Stimulated activated naive CD8-positive, alpha-beta T cell treated with anti-CD3 and anti-CD28 coated beads, Interleukin-15, amount 100 ng/mL, for 72 hours (primary cell): ENCODE data around the gene GADL1.
A peak's percentile ranks its signal among the peaks of the same experiment; 100 is the strongest.

ENCODE experiments used
- ATAC-seq: fragments of 150-1000 bp; cut with Tn5 transposase; 2 replicates; pipeline ENCODE4 v1.10.0; 2021; ENCODE audit warnings: mild to moderate bottlenecking, moderate library complexity
- DNase-seq, 2 donors: peaks; one replicate each; pipeline ENCODE4 v3.0.0; 2021 to 2022
- H3K27ac Mint-ChIP-seq, 2 donors: one replicate each; pipeline ENCODE4 v1.8.0; 2022; ENCODE audit warnings: mild to moderate bottlenecking in 2 of 2, mixed read lengths in 2 of 2, moderate library complexity in 2 of 2
- H3K27me3 Mint-ChIP-seq: one replicate; pipeline ENCODE4 v1.8.0; 2022; ENCODE audit warnings: mixed read lengths
- H3K4me1 Mint-ChIP-seq: one replicate; pipeline ENCODE4 v1.8.0; 2022; ENCODE audit warnings: mild to moderate bottlenecking, mixed read lengths
- H3K4me3 Mint-ChIP-seq, 2 donors: one replicate each; pipeline ENCODE4 v1.8.0; 2022; ENCODE audit warnings: mild to moderate bottlenecking in 2 of 2, mixed read lengths in 2 of 2, moderate library complexity in 1 of 2
- H3K9me3 Mint-ChIP-seq, 2 donors: one replicate each; pipeline ENCODE4 v1.8.0; 2022; ENCODE audit warnings: mixed read lengths in 2 of 2

The GADL1 gene, protein sequence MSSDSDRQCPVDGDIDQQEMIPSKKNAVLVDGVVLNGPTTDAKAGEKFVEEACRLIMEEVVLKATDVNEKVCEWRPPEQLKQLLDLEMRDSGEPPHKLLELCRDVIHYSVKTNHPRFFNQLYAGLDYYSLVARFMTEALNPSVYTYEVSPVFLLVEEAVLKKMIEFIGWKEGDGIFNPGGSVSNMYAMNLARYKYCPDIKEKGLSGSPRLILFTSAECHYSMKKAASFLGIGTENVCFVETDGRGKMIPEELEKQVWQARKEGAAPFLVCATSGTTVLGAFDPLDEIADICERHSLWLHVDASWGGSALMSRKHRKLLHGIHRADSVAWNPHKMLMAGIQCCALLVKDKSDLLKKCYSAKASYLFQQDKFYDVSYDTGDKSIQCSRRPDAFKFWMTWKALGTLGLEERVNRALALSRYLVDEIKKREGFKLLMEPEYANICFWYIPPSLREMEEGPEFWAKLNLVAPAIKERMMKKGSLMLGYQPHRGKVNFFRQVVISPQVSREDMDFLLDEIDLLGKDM

DNA sequence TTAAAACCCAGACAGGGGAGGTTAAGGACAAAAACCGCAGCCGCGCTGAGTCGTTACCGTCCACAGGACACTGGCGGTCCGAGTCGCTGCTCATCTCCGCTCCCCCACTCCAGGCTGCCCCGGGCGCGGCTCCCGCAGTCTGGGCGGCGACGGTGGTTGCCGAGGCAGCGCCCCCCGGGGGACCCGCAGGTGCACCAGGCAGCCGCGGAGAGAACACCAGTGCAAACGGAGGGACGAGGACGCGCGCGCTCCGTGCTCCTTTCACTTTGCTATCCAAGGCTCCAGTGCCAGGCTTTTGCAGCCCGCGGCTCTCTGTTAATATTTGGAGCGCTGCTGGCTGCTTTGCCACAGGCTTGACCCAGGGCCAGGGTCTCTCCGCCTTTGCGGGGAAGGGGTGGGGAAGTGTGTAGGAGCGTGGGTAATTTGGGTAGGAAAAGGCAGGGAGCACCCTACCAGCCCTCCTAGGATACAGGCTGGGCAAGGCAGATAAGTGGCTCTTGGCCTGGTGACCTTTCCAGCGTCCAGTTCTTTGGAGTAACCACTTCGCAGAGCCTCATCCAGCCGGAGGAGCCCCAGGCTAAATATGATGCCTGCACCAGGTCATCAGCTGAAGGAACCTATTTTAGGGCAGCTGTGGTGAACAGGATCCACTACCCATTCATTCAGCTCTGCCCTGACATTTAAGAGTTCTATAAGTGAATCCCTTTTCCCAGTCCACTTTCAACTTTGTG is at the start of gene GADL1:
GADL1 (minus strand) TSS at position 141 of the 731 bp plus-strand sequence; CDS start at position 94, 47 bp downstream.
- Mint-ChIP-seq H3K27ac (no peak within 1 kb of the TSS), H3K9me3 (no peaks in the 10 kb centered on the region), H3K4me1 (peaks cover 13% of the 10 kb centered on the region), H3K4me3 (peak within 1 kb of the TSS; percentile 68 to 75), H3K27me3 (peaks cover 42% of the 10 kb centered on the region)
- DNase-seq: peak; percentile 19 to 20
- peak; percentile 72 for ATAC-seq

DNA sequence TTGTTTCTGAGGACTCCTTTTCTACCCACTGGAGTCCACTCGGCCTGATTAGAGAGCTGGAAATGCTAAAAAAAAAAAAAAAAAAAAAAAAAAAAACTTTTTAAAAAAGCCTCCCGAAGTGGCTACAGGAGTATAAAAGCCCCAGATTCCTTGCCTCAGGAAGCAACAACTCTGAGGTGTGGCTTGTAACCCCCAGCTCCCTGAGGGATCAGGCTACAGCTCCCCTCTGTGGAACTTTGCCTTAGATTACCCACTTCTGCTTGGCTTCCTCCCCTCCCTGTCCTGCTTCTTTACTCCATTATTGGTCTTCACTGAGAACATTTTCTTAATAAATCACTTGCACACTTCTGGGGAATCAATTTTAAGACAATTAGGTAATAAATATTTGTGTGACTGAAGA is 49.7 kb upstream of the GADL1 start:
- Mint-ChIP-seq H3K4me3 (no peak overlapping the region), H3K4me1 (peaks cover 14% of the 10 kb centered on the region), H3K27me3 (no peaks in the 10 kb centered on the region), H3K27ac (no peak overlapping the region), H3K9me3 (peaks cover 0 to 16% of the 10 kb centered on the region in 2 donors)
- no peak for DNase-seq
- ATAC-seq: no peak

DNA sequence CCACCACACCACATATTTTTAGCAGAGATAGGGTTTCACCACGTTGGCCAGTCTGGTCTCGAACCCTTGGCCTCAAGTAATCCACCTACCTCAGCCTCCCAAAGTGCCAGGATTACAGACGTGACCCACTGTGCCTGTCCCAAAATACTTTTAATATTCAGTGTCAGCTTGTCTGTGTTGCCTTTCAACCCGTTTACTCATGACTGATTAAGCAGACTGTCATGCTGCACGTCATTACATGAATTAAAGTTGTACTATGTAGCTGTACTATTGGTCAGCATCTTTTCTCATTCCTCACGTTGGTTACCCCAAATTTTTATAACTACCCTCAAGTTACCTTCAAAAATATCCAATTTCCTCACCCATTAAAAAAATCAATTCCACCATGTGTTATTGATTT is 48.7 kb upstream of the GADL1 start:
- Mint-ChIP-seq H3K27ac (no peak overlapping the region), H3K9me3 (peaks cover 6 to 23% of the 10 kb centered on the region in 2 donors), H3K4me3 (no peak overlapping the region), H3K27me3 (no peaks in the 10 kb centered on the region), H3K4me1 (peaks cover 14% of the 10 kb centered on the region)
- DNase-seq (no peak), ATAC-seq (no peak)

DNA sequence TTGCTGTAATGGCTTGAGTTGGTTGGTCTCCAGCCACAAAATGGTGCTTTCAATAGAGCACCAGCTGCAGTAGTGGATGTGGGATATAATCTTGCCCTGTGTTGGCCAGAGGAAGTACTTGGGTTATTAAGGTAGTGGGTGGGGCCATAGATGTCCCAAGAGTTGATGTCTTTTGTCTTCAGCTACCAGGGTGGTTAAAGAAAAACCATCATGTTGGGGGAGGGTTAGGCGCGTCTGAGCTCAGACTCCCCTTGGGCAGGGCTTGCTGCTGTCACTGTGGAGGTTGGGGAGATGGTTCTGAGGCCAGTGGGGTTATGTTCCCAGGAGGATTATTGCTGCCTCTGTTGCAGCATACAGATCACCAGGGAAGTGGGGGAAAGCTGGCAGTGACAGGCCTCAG is 46.9 kb upstream of the GADL1 start:
- no peak overlapping the region for H3K27ac Mint-ChIP-seq
- H3K4me3 Mint-ChIP-seq: no peak overlapping the region
- no peaks in the 10 kb centered on the region for H3K27me3 Mint-ChIP-seq
- peaks cover 8 to 31% of the 10 kb centered on the region in 2 donors for H3K9me3 Mint-ChIP-seq
- H3K4me1 Mint-ChIP-seq: peaks cover 14% of the 10 kb centered on the region
- DNase-seq: no peak
- ATAC-seq: no peak

DNA sequence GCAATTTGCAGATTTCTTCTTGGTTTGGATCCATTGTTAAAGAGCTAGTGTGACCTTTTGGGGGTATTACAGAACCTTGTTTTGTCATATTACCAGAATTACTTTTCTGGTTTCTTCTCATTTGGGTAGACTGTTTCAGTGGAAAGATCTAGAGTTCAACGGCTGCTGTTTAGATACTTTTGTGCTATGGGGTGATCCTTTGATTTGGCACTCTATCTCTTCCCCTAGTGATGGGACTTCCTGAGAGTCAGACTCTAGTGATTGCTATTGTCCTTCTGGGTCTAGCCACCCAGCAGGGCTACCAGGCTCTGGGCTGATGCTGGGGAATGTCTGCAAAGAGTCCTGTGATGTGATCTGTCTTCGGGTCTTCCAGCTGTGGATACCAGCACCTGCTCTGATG is 46.3 kb upstream of the GADL1 start:
- H3K27ac Mint-ChIP-seq: peak overlapping the region in 1 of 2 donors; percentile 44
- ATAC-seq (no peak), DNase-seq (no peak)
- no peak overlapping the region for H3K4me3 Mint-ChIP-seq
- peaks cover 14% of the 10 kb centered on the region for H3K4me1 Mint-ChIP-seq
- no peaks in the 10 kb centered on the region for H3K27me3 Mint-ChIP-seq
- peaks cover 8 to 31% of the 10 kb centered on the region in 2 donors for H3K9me3 Mint-ChIP-seq

DNA sequence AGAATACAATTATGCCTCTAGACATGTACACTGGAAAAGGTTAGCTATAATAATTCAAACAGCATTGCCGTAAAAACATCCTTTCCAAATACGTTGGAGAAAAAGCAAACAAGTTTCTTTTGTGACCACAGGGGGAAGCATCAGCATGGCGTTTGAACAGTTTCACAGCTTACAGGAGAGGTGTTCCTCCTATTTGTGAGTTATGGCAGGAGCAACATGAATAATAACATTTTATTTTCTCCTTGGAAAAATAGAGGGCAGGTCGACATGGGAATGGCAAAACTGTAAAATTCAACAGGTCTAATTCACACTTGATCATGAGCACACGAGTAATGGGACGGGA is 39.7 kb upstream of the GADL1 start:
- H3K27ac Mint-ChIP-seq: no peak overlapping the region
- peaks cover 8% of the 10 kb centered on the region for H3K4me1 Mint-ChIP-seq
- ATAC-seq (no peak), DNase-seq (no peak)
- H3K27me3 Mint-ChIP-seq: no peaks in the 10 kb centered on the region
- H3K9me3 Mint-ChIP-seq: peaks cover 8 to 15% of the 10 kb centered on the region in 2 donors
- H3K4me3 Mint-ChIP-seq: peak overlapping the region in 1 of 2 donors; percentile 20

DNA sequence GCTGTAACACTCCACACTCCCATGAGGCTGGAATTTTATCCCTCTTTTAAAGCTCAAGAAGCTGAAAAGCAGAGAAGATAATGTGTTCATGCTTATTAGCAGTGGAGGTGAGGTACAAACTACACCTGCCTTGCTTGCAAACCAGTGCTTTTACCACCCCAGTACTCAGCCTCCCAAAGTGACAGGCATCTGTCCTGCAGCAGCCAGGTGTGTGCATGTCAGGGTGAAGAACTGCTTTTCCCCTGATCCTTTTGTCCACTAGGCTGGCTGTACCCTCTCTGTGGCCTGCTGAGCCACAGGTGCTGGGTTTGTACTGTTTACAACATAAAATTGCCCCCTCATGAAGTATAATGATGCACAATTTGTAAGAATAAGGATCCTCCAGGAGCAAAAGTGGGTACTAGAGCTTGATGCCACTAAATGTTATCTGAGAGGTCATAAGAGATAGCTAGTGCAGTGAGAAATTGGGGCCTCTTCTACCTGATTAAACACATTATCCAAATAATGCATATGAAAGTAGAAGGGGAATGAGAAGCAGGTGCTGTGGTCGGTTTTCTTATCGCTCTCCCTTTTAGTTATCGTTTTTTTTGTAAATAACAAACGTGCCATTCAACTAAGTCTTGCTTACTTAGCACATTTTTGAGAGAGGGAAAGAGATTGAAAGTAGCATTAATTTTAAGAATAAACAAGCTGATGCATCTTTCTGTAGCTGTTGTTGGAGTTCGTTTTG is 39.2 kb upstream of the GADL1 start:
- DNase-seq (no peak), ATAC-seq (no peak)
- Mint-ChIP-seq H3K4me1 (peaks cover 8% of the 10 kb centered on the region), H3K4me3 (no peak overlapping the region), H3K27ac (no peak overlapping the region), H3K9me3 (peaks cover 6 to 12% of the 10 kb centered on the region in 2 donors), H3K27me3 (no peaks in the 10 kb centered on the region)

DNA sequence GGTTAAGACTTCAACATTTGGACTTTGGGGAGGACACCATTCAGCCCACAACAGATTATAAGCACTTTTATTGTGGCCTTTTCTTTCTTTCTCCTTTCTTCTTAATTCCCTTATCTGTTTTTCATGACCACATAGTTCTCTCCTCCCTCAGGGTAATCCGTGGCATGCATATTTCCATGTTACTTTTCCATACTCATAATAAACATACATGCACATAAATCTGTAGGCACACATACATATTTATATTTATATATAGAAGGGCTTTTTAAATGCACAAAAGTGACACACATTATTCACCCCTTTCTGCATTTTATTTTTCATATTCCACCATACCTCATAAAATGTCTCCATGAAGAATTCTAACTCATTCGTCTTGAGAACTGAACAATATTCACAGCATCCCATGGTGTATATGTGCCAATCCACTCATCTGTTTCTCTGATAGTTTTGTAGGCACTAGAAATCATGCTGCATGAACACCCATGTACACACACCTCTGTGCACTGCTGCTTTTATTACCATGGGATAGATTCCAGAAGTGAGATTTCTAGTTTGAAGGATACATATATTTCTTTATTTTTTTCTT is 38.1 kb upstream of the GADL1 start:
- H3K27ac Mint-ChIP-seq: no peak overlapping the region
- peaks cover 8% of the 10 kb centered on the region for H3K4me1 Mint-ChIP-seq
- ATAC-seq (no peak), DNase-seq (no peak)
- H3K27me3 Mint-ChIP-seq: no peaks in the 10 kb centered on the region
- H3K9me3 Mint-ChIP-seq: peaks cover 0 to 8% of the 10 kb centered on the region in 2 donors
- H3K4me3 Mint-ChIP-seq: no peak overlapping the region

DNA sequence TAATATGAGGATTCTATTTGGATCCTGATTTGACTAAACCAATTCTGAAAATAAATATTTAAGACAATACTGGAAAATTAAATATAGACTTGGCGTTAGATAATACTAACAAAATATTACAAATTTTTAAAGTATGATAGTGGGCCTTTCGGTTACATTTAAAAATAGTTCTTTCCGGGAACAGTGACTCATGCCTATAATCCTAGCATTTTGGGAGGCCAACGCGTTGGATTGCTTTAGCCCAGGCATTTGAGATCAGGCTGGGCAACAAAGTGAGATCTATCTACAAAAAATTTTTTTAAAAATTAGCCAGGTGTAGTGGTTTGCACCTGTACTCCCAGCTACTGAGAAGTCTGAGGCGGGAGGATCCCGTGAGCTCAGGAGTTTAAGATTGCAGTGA is 30.3 kb upstream of the GADL1 start:
- H3K27ac Mint-ChIP-seq: no peak overlapping the region
- no peaks in the 10 kb centered on the region for H3K9me3 Mint-ChIP-seq
- no peaks in the 10 kb centered on the region for H3K27me3 Mint-ChIP-seq
- ATAC-seq (no peak), DNase-seq (no peak)
- H3K4me3 Mint-ChIP-seq: no peak overlapping the region
- H3K4me1 Mint-ChIP-seq: no peaks in the 10 kb centered on the region

DNA sequence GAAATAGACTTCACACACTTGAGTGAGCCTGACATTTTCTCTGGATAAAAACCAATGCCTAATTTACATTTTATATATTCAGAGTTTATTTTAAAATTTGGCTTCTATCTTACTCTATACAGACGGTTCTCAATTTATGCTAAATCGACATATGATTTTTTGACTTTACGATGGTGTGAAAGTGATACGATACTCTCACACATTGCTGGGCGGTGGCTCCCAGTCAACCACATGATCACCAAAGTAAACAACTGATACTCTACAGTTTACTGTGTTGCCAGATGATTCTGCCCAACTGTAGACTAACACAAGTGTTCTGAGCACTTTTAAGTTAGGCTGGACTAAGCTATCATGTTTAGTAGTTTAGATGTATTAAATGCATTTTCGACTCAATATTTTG is 25.1 kb upstream of the GADL1 start:
- Mint-ChIP-seq H3K4me3 (no peak overlapping the region), H3K27me3 (no peaks in the 10 kb centered on the region)

DNA sequence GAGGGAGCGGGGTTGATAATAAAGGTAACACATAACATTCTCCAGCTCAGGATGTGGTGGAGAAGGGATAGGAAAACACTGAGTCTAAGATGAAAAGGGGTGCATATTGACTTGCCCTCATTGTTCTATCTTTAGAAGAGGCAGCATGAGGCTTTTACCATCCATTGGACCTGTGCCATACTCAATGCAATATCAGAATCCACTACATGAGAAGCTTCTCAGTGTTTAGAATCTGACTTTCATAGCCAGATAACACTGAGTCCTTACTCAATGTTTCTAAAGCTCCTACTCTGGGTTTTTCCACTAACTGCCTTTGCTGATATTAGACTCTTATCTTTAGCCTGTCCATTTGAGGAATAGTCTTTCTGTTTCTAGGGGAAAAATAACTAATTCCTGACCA is 24.3 kb upstream of the GADL1 start:
- no peaks in the 10 kb centered on the region for H3K4me1 Mint-ChIP-seq
- DNase-seq: no peak
- H3K9me3 Mint-ChIP-seq: no peaks in the 10 kb centered on the region
- no peak overlapping the region for H3K27ac Mint-ChIP-seq
- ATAC-seq: no peak
- no peak overlapping the region for H3K4me3 Mint-ChIP-seq
- H3K27me3 Mint-ChIP-seq: no peaks in the 10 kb centered on the region

More for the DNA sequence above, 25.1 kb upstream of the GADL1 start:
- H3K4me1 Mint-ChIP-seq: no peaks in the 10 kb centered on the region
- H3K27ac Mint-ChIP-seq: no peak overlapping the region
- DNase-seq (no peak), ATAC-seq (no peak)
- no peaks in the 10 kb centered on the region for H3K9me3 Mint-ChIP-seq

DNA sequence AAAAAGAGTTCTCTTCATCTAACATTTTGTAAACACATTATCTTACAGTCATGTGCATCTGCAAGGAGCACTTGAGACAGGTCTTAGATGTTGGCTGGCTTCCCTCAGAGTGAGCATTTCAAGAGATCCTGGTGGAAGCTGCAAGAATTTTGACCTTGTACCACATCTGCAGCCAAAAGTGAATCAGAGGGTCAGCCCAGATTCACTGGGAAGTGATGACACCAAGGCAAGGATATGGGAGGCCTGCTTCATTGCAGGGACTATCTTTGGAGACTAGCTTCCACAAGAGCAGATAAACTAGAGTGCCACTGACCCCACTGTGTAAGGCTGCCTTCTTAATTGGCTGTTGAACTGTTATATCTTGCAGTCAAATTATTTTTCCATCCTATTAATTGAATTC is 21.3 kb upstream of the GADL1 start:
- H3K4me1 Mint-ChIP-seq: no peaks in the 10 kb centered on the region
- H3K4me3 Mint-ChIP-seq: no peak overlapping the region
- ATAC-seq (no peak), DNase-seq (no peak)
- H3K9me3 Mint-ChIP-seq: no peaks in the 10 kb centered on the region
- H3K27me3 Mint-ChIP-seq: no peaks in the 10 kb centered on the region
- H3K27ac Mint-ChIP-seq: no peak overlapping the region

DNA sequence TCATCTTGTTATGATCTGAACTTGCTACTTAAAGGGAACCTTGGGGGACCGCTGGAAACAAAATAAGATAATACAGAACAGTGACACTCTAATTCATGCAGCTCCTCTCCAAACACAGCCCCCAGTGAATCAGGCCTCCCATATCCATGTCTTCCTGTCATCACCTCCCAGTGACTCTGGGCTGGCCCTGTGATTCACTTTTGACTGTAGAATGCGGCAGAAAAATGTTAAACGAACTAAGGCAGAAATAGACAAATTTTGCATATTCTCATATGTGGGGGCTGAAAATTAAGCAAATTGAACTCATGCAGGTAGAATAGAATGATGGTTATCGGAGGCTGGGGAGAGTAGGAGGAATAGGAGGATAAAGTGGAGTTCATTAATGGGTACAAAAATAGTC is 20.2 kb upstream of the GADL1 start:
- no peaks in the 10 kb centered on the region for H3K27me3 Mint-ChIP-seq
- ATAC-seq (no peak), DNase-seq (no peak)
- no peaks in the 10 kb centered on the region for H3K4me1 Mint-ChIP-seq
- no peaks in the 10 kb centered on the region for H3K9me3 Mint-ChIP-seq
- no peak overlapping the region for H3K4me3 Mint-ChIP-seq
- no peak overlapping the region for H3K27ac Mint-ChIP-seq

DNA sequence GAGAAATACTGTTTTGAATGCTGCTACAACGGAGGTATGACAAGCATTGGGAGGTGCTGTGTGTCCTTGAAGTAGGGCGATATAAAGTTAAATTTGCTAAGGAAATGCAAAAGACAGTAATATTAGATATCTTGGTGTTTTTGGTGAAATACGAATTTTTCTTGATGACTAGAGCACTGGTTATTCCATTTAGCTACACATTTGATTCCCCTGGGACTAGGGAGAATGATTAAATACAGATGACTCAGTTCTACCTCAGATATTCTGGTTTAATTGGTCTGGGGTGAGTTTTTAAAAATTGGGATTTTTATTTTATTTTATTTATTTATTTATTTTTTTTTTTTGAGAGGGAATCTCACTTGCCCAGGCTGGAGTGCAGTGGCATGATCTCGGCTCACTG is 18.7 kb upstream of the GADL1 start:
- H3K27ac Mint-ChIP-seq: no peak overlapping the region
- ATAC-seq (no peak), DNase-seq (no peak)
- H3K4me3 Mint-ChIP-seq: no peak overlapping the region
- H3K27me3 Mint-ChIP-seq: no peaks in the 10 kb centered on the region
- H3K9me3 Mint-ChIP-seq: no peaks in the 10 kb centered on the region
- no peaks in the 10 kb centered on the region for H3K4me1 Mint-ChIP-seq

DNA sequence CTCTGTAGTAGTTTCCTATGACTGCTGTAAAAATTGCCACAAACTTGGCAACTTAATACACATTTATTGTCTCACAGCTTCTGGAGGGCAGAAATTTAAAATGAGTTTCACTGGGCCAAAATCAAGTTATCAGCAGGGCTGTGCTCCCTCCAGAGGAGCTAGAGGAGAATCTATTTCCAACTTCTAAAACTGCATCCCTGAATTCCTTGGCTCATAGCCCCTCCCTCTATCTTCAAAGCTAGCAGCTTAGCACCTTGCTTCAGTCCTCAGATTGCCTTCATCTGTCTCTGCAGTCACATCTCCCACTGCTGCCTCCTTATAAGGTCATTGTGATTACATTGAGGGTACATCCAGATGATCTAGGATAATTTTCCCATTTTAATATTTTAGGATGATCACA is 17.8 kb upstream of the GADL1 start:
- H3K9me3 Mint-ChIP-seq: no peaks in the 10 kb centered on the region
- H3K27ac Mint-ChIP-seq: no peak overlapping the region
- H3K27me3 Mint-ChIP-seq: no peaks in the 10 kb centered on the region
- ATAC-seq (no peak), DNase-seq (no peak)
- H3K4me3 Mint-ChIP-seq: no peak overlapping the region
- no peaks in the 10 kb centered on the region for H3K4me1 Mint-ChIP-seq
